ENCODE results near the gene AGA.

AGA gene

DNA sequence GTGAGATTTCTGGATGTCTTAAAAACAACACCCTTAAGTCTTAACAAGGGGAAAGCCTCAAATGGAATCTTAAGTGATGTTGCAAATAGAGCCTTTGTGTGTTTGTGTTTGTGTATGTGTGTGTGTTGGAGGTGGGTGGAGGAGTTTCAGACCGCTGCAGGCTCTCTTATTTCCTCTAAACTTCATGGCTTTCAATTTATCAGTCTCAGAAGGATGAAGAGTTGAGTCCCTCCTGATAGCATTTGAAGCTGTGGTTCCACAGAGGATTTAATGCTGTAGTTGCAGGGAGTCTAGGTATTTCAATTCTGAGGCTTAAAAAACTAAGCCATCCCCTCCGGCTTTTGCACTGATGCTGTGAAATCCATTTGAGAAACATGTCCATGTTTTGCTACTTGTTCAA, 4.3 kb upstream of the AGA start:
- FAIRE-seq: no peak

- no peak for FAIRE-seq
These were observed 2.9 kb upstream of the AGA start for GRCh38 chr4:177444911-177445736.

GRCh38 chr4:177441061-177441802, 1.0 kb downstream of the AGA start:
- no peak for FAIRE-seq

- FAIRE-seq: no peak
These were observed 5.8 kb downstream of the AGA start for GRCh38 chr4:177436456-177436855.

GRCh38 chr4:177434667-177435066, 7.6 kb downstream of the AGA start:
- FAIRE-seq: no peak

GRCh38 chr4:177427192-177427591, 15.0 kb downstream of the AGA start:
- FAIRE-seq: no peak

DNA sequence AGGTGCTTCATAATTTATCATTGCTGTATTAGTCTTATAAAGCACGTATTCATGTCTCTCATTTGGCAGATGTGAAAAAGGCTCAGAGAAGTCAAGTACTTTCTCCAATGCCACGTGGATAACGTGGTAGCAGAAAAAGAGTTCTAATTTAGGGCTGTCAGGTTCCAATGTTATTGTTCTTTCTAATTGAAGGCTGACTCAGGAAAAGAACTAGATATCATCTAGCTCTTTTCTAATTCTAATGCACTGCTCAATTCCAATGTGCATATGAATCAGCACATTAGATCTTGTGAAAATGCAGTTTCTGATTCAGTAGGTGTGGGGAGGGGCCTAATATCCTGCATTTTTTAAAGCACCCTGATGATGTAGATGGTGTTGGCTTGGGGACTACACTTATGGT, 22.8 kb downstream of the AGA start:
- no peak for FAIRE-seq

DNA sequence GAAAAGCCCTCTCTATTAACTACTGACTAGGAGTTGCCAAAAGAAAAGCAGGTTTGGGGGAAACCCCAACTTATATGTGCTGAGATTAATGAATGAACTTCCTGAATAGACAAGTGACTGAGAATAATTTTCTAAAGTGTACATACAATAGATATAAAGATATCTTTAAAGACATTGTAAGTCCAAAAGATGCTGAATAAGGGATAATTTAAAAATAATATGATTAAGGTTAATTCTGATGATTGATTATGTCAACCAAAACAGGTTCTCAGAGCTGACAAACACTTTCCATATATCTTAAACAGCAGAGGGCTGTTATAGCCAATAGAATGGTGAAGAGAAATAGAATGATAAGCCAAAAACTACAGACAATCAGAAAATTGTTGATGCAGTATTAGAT, 28.6 kb downstream of the AGA start:
- FAIRE-seq: no peak

DNA sequence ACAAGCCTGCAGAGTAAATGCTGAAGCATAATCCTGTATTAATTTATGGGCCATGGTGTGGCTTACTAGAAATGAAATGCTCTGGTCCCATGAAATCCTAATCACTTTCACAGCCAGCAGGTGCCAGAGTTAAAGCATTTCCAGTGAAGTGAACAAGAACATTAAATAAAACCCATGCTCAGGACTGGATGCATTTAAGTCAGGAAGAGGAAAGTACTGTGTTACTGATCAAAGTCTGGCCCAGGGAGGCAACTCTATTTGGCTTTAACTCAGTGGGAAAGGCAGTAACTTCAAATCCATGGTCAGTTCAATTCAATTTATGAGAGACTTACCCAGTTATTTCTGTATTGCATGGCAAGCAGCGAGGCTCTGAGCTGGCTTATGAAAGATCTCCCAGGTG, 29.2 kb downstream of the AGA start:
- no peak for FAIRE-seq

- no peak for FAIRE-seq
These were observed 30.2 kb downstream of the AGA start for GRCh38 chr4:177411996-177412395.

DNA sequence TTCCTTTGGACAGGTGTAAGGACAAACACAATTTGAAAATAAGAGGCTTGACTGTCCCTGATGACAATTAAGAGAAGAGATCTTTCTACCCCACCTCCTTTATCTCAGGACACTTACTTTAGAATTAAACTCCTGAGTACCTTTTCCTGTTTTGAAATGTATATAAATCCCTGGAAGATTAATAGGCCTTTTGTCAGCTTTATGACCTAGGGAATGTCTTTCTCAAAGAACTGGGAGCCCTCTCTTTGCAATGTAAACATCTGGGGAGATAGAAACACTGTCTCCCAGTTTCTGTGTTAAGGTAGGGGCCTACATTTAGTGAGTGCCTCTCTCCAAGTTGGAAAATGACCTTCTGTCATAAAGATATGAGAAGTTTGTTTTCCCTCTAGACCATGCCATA, 31.7 kb downstream of the AGA start:
- FAIRE-seq: no peak

- FAIRE-seq: no peak
These were observed 34.2 kb downstream of the AGA start for GRCh38 chr4:177408023-177408422.

DNA sequence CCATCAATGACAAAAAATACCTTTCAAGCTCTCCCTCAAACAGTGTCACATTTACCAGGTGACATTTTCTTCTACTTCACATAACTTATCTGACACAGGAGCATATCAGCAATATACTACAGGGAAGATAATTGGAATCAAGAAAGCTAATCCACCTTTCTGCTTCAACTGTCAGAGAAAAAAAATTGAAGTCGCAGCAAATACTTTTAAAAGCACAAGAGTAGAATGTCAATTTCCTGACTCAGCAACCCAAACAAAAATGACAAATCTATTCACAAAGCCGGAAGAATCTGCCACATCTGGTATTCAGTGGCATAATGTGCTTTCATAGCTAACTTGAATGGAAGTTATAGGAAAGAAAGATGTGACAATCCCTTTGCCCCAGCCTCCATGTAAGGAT, 36.7 kb downstream of the AGA start:
- FAIRE-seq: no peak

- FAIRE-seq: no peak
These were observed 37.3 kb downstream of the AGA start for GRCh38 chr4:177404986-177405385.

- no peak for FAIRE-seq
These were observed 37.9 kb downstream of the AGA start for GRCh38 chr4:177404342-177404741.

DNA sequence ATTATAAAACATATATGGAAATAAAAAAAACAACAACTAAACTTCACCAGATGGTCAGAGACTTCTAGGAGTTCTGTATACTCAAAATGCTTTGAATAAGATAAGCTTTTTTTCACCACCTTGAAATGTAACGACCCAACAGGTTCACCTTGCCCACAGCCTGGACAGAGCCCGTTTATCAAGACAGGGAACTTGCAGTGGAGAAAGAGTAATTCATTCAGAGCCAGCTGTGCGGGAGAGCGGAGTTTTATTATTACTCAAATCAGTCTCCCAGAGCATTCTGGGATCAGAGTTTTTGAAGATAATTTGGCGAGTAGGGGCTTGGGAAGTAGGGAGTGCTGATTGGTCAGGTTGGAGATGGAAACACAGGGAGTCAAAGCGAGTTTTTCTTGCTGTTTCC, 38.5 kb downstream of the AGA start:
- no peak for FAIRE-seq

GRCh38 chr4:177401658-177402273, 40.5 kb downstream of the AGA start:
- no peak for FAIRE-seq

GRCh38 chr4:177400030-177400429, 42.2 kb downstream of the AGA start:
- no peak for FAIRE-seq

DNA sequence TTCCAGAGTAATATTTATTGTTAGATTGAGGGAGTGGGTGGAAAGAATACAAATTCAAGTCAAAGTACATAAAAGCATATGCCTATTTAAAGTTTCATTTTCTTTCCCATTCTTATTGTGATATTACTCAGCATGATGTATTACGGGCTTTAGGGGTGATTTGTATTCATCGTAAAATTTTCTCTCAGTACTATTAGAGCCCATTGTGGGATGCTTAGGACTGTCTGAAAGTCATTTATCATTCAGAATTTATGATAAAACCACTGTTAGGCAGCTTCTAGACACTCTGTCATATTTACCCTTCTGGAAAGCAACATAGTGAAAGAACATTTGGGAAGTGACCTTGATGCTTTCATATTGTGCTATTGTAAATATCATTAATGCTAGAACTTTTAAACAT, 45.9 kb downstream of the AGA start:
- FAIRE-seq: no peak

- no peak for FAIRE-seq
These were observed 49.0 kb downstream of the AGA start for GRCh38 chr4:177393236-177393635.

DNA sequence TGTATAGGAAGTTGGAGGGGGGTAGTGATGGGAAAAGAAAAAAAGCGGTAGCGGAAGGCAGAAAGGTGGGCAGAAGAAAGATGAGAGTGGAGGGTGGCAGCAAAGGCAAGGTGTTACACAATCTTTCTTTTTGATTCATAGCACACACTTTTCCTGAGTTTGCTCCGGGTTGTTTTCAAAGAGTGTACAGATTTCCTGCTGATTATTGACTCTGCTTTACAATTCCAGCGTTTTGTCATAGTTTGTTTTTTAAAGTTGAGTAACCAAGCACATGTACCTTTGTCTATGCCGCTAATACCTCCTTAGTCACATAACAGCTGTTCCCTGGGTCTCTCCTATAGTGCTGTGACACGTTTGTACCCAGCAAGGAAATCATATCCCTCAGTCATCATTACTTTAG, 50.3 kb downstream of the AGA start:
- FAIRE-seq: no peak

GRCh38 chr4:177391287-177391686, 51.0 kb downstream of the AGA start:
- FAIRE-seq: no peak

- no peak for FAIRE-seq
These were observed 55.9 kb downstream of the AGA start for GRCh38 chr4:177386278-177386815.

Measured in G401.6 (cell line).